Cardiac muscle cell (in vitro differentiated cells and primary cell): Measurements from ENCODE around the gene CRYGN. TPM values are rescaled to one million over a fixed set of nuclear protein-coding genes. Genes with fewer than 3 reads are reported as not detected.
A peak's percentile ranks its signal among the peaks of the same experiment; 100 is the strongest.

Source experiments
- DNase-seq, 2 donors: peaks; one replicate each; pipeline versions ENCODE4 v3.0.0 to v3.0.0-alpha.2; 2010 to 2017; ENCODE audit warnings: low read depth in 1 of 2, low spot score in 1 of 2
- H3K27ac ChIP-seq: fragments of 200-600 bp; sonication (generic); 2 replicates; pipeline ENCODE4 v1.5.1; 2016
- H3K27me3 ChIP-seq: fragments of 200-600 bp; sonication (generic); 2 replicates; pipeline ENCODE4 v1.6.0; 2016; ENCODE audit warnings: control low read depth
- H3K36me3 ChIP-seq: fragments of 200-600 bp; sonication (generic); 2 replicates; pipeline ENCODE4 v1.5.1; 2016; ENCODE audit warnings: control low read depth
- H3K4me1 ChIP-seq: fragments of 200-600 bp; sonication (generic); 2 replicates; pipeline ENCODE4 v1.8.1; 2017; ENCODE audit warnings: low read depth, mild to moderate bottlenecking, mixed run types
- H3K4me3 ChIP-seq: fragments of 200-600 bp; sonication (generic); 2 replicates; pipeline ENCODE4 v1.5.1; 2016; ENCODE audit warnings: mild to moderate bottlenecking
- H3K9me3 ChIP-seq: fragments of 200-600 bp; sonication (generic); 2 replicates; pipeline ENCODE4 v1.5.1; 2017; ENCODE audit warnings: low read depth, mild to moderate bottlenecking, control low read depth
- CTCF ChIP-seq: IDR thresholded peaks from 2 replicates; pipeline ENCODE4 v1.5.1; 2012; ENCODE audit warnings: low read depth, mild to moderate bottlenecking, low read length
- polyA plus RNA-seq: library from polyadenylated mRNA; unstranded; fragments of >200 nt; fragmentation: Nextera tagmentation; extraction: Ambion mirVana; gene quantifications from 2 replicates; pipeline ENCODE4 v1.2.1, GENCODE V29; 2016
- total RNA-seq: library from RNA; depleted of rRNA; stranded (reverse); fragments of >200 nt; gene quantifications from 2 replicates; pipeline ENCODE4 v1.2.3, GENCODE V29; 2016

The CRYGN gene
- total and polyA plus RNA-seq, 2 experiments from 2014 or later, result 0.46 to 1.0 TPM

GRCh38 chr7:151426441-151426903 is 13.5 kb downstream of the CRYGN start:
- Histone ChIP-seq H3K36me3 (no peaks in the 10 kb centered on the region), H3K9me3 (no peaks in the 10 kb centered on the region), H3K27ac (no peak overlapping the region), H3K4me1 (peaks cover 19% of the 10 kb centered on the region), H3K27me3 (no peaks in the 10 kb centered on the region), H3K4me3 (no peak overlapping the region)
- TF ChIP-seq CTCF, result no peak
- peak in 1 of 2 donors; percentile 99 for DNase-seq

- peak in 1 of 2 donors; percentile 86 for DNase-seq
- no peak overlapping the region for H3K27ac ChIP-seq
- no peaks in the 10 kb centered on the region for H3K36me3 ChIP-seq
- H3K27me3 ChIP-seq, result no peaks in the 10 kb centered on the region
- no peak for TF ChIP-seq CTCF
- peaks cover 19% of the 10 kb centered on the region for H3K4me1 ChIP-seq
- H3K9me3 ChIP-seq, result no peaks in the 10 kb centered on the region
- no peak overlapping the region for H3K4me3 ChIP-seq
These were observed 14.1 kb downstream of the CRYGN start for GRCh38 chr7:151425670-151426440.

- H3K9me3 ChIP-seq, result no peaks in the 10 kb centered on the region
- H3K27ac ChIP-seq, result no peak overlapping the region
- TF ChIP-seq CTCF, result no peak
- peak in 1 of 2 donors; percentile 70 for DNase-seq
- peaks cover 17% of the 10 kb centered on the region for H3K4me1 ChIP-seq
- no peak overlapping the region for H3K4me3 ChIP-seq
- H3K36me3 ChIP-seq, result no peaks in the 10 kb centered on the region
- H3K27me3 ChIP-seq, result no peaks in the 10 kb centered on the region
These were observed 15.1 kb downstream of the CRYGN start for GRCh38 chr7:151424799-151425198.

- no peak for TF ChIP-seq CTCF
- H3K27ac ChIP-seq, result no peak overlapping the region
- H3K27me3 ChIP-seq, result no peaks in the 10 kb centered on the region
- DNase-seq, result peak in 1 of 2 donors; percentile 32
- no peak overlapping the region for H3K4me3 ChIP-seq
- H3K4me1 ChIP-seq, result peaks cover 8% of the 10 kb centered on the region
- no peaks in the 10 kb centered on the region for H3K9me3 ChIP-seq
- no peaks in the 10 kb centered on the region for H3K36me3 ChIP-seq
These were observed 16.0 kb downstream of the CRYGN start for GRCh38 chr7:151423936-151424335.

GRCh38 chr7:151423226-151423625 is 16.7 kb downstream of the CRYGN start:
- Histone ChIP-seq H3K9me3 (no peaks in the 10 kb centered on the region), H3K27ac (peak overlapping the region; percentile 29), H3K4me3 (no peak overlapping the region), H3K27me3 (no peaks in the 10 kb centered on the region), H3K36me3 (no peaks in the 10 kb centered on the region), H3K4me1 (peaks cover 2% of the 10 kb centered on the region)
- no peak for TF ChIP-seq CTCF
- DNase-seq, result no peak
